Prostate gland (tissue), 2 donors: ENCODE data around the gene BBOF1.
A peak's percentile ranks its signal among the peaks of the same experiment; 100 is the strongest.

Experiments
- CTCF ChIP-seq, 4 experiments: fragments of 200-600 bp in 2 of 4; fragments of 450-650 bp in 2 of 4; sonication (generic) in 2 of 4; IDR thresholded peaks; 1 replicate in 3 of 4; 2 replicates in 1 of 4; pipeline ENCODE4 v1.5.1; 2016 to 2019; ENCODE audit warnings: antibody characterized with exemption in 4 of 4, mild to moderate bottlenecking in 2 of 4, moderate library complexity in 2 of 4
- POLR2A ChIP-seq: fragments of 450-650 bp; IDR thresholded peaks from one replicate; pipeline ENCODE4 v1.6.1; 2016; ENCODE audit warnings: antibody characterized with exemption, mild to moderate bottlenecking

- TF ChIP-seq POLR2A: no peak
- TF ChIP-seq CTCF (IDR thresholded peaks at IDR 0.05): peak; percentile 45 to 73 (median 66)
Observed at GRCh38 chr14:74038020-74038859, 19.1 kb downstream of the BBOF1 start.
